ENCODE measurements around the gene PDLIM4.

- TF ChIP-seq CTCF (conservative IDR thresholded peaks at IDR 0.05; ENCODE audit: low read depth in 2 of 2) (no peak), REST (IDR thresholded peaks at IDR 0.05; ENCODE audit: unreplicated experiment) (no peak), EZH2 (IDR thresholded peaks at IDR 0.05; ENCODE audit: low read depth, unreplicated experiment) (no peak), JUNB (IDR thresholded peaks at IDR 0.05; ENCODE audit: unreplicated experiment) (no peak), POLR2AphosphoS5 (IDR thresholded peaks at IDR 0.05; ENCODE audit: low read depth) (no peak), NANOG (IDR thresholded peaks at IDR 0.05; ENCODE audit: borderline replicate concordance) (no peak)
Observed at GRCh38 chr5:132234684-132235062, 22.8 kb upstream of the PDLIM4 start.

All from GM23338 (cell line).